HUDEP-2 (cell line): ENCODE data around the gene ARF1.

ENCODE experiments used
- DNase-seq, 76 experiments: peaks; one replicate each; lab custom pipeline; 2025; ENCODE audit not compliant: unreplicated experiment in 76 of 76; lab: John Stamatoyannopoulos, UW

The ARF1 gene

DNA sequence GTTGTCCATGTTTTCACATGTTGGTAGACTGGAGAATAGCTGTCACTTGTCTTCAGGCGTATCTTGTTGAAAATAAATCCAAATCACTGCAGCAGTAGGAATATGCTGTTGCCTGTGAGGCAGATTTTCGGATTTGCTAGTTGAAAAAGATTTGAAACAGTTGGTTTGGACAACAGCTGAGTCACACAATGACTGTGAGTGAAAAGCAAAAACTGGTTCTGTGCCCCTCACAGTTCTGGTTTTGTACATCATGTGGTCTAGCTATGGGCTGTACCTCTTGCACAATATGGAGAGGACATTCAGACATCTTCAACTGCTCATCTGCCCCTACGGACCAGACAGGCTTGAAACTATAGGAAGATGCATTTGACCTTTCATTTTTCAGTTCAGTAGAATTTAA is 1.8 kb downstream of the ARF1 start:
- DNase-seq, result peak in 1 of 76 experiments; percentile 14

DNA sequence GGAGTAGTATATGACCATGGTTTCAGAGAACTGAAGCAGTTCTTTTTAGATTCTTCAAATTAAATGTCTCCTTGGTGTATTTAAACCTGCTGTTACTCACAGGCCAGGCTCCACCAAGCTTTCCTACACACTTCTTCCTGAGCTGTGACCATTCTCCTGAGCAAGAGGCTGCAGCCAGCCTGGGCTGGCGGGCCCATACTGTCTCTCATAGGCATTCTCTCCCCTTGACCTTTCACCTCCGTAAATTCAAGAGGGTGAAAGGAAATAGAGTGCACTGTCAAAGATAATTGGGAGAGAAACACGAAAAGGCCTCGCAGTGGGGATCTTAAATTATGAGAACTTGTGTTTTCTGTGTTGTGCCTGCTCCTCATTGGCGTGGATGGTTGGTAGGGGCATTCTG is 2.3 kb downstream of the ARF1 start:
- no peak for DNase-seq

DNA sequence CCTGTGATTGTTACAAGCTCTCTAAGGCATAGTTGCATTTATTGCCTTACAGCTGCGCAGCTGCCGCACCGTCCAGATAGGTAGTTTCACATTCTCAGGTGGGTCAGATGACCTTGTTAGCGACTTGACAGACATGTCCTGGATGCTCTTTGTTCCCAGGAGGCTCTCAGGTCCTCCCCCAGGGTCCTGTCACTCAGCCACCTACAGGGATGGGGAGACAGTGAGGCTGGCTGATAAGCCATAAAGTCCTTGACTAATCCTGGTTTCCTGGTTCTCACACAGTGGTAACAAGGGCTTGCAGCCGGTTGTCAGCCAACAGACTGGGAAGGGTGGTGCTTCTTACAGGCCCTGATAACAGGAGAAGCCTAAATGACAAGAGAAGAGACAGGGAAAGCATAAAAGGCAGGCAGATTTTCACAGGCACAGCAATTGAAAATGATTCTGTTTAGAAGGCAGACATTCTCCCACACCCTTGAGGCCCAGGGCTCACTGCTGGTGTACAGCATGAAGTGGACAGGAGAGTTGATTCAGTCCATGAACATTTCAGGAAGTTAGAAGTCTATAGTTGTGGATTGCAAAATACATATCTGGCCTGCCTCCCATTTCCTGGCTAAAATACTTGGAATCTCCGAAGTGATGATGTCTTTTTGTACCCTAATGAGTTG is 2.9 kb downstream of the ARF1 start:
- DNase-seq, result peak in 60 of 76 experiments; percentile 9 to 71 (median 40)

- DNase-seq, result peak in 45 of 76 experiments; percentile 6 to 57 (median 29)
These were observed 5.3 kb downstream of the ARF1 start for GRCh38 chr1:228087771-228088251.

DNA sequence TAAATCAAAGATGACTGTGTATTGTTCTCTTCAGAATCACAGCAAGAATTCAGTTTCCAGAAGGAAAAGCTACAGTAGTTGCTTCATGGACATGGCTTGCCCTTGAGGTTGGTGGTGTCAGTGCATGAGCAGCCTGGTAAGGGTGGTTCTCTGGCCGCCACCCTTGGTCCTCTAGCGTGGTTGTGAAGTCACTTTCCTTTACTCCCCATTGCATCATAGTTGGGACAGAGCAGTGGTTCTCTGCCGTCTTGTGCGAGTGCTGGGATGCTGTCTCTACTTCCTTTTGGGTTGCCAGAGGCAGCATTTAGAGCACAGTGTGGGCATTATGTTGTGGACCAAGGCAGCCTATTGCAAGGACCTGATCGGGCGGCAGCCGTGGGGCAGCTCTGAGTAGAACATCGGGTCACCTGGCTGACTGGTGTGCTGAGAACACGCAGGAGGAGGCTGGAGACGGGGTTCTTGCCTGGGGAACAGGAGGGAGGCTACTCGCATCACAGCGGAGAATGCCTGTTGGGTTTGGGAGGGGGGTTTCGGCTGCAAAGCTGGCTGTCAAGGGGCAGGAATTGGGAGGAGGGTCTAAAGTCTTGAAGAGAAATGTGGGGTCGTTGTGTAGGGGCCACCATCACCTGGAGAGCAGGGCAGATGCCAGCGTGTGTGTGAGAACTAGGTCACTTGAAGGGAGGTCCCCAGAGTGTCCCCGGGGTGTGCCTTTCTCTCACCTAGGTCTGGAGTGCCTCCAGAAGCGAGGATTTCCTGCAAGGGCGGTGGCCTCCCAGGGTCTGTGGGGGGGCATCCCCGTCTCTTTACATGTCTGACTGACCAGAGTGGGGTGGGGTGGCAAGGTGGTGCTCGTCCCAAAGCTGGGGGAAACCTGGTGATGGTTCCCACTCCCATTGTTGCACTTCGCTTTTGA is 6.3 kb downstream of the ARF1 start:
- peak in 1 of 76 experiments; percentile 14 for DNase-seq

DNA sequence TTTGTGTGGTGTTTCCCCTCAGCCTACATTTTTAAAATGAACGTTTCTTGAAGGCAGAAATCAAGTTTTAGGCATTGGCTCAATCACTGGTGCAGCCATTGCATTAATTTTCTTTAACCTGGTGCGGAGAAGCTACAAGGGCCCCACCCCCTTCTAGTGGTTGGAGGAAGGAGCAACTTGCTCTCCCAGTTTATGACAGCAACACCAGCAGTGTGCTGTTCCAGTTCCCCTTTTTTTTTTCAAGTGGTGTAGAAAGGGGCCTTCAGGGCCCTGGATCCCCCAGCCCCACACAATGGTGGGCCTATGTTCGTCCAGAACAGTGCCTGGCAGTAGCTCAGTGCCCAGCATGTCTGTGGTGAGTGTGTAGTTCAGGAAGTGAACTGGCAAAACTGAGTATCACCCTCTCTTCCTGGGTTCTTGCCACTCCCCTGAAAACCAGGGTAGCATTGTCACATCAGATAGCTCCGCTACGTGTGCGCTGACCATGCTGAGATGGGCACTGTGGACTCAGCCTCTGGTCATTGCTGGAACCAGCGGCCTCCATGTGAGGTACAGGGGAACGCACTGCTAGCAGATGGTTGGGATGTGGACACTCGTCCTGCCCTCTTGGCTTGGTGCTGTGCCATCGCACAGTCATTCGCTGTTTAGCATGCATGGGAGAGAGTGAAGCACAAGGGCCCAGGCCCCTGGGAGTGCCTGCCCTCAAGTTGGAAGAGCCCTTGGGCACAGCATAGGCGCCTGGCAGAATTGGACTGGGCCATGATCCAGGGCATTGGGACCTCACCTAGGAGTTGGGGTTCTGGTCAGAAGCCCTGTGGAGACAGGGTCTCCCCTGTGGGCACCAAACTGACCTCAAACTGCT is 7.2 kb downstream of the ARF1 start:
- DNase-seq, result no peak

GRCh38 chr1:228090613-228091081 is 8.1 kb downstream of the ARF1 start:
- DNase-seq, result no peak

GRCh38 chr1:228091084-228091483 is 8.6 kb downstream of the ARF1 start:
- DNase-seq, result no peak

DNA sequence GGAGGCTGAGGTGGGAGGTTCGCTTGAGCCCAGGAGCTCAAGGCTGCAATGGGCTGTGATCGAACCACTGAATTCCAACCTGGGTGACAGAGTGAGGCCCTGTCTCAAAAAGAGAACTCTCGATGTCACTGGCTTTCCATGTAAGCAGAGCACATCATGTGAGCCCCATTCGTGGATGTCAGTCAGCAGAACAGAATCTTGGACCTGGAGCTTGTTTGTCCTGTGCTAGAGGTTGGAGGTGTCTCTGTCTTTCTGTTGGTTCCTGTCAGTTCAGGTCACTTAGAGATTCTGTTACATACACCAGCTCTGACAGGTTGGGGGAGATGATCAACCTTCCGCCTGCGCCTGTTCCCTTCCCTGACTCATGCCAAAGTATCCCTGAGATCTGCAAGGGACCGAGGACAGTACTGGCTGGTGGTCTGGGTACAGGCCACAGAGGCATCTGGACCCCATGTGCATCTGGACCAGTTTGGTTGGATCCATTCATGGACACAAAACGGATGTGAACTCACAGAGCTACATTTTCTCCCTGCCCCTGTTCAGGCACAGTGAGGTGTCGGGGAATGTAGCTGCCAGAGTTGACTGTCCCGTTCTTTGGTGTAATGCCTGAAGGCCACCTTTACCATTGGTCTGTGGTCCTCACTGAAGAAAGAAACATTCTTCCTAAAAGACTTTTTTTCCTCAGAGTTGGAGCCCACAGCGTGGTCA is 10.0 kb downstream of the ARF1 start:
- DNase-seq, result no peak

- DNase-seq, result no peak
These were observed 10.8 kb downstream of the ARF1 start for GRCh38 chr1:228093050-228093906.

- no peak for DNase-seq
These were observed 12.0 kb downstream of the ARF1 start for GRCh38 chr1:228094432-228095016.

GRCh38 chr1:228095161-228095560 is 12.7 kb downstream of the ARF1 start:
- no peak for DNase-seq

GRCh38 chr1:228095938-228096337 is 13.4 kb downstream of the ARF1 start:
- DNase-seq, result no peak

DNA sequence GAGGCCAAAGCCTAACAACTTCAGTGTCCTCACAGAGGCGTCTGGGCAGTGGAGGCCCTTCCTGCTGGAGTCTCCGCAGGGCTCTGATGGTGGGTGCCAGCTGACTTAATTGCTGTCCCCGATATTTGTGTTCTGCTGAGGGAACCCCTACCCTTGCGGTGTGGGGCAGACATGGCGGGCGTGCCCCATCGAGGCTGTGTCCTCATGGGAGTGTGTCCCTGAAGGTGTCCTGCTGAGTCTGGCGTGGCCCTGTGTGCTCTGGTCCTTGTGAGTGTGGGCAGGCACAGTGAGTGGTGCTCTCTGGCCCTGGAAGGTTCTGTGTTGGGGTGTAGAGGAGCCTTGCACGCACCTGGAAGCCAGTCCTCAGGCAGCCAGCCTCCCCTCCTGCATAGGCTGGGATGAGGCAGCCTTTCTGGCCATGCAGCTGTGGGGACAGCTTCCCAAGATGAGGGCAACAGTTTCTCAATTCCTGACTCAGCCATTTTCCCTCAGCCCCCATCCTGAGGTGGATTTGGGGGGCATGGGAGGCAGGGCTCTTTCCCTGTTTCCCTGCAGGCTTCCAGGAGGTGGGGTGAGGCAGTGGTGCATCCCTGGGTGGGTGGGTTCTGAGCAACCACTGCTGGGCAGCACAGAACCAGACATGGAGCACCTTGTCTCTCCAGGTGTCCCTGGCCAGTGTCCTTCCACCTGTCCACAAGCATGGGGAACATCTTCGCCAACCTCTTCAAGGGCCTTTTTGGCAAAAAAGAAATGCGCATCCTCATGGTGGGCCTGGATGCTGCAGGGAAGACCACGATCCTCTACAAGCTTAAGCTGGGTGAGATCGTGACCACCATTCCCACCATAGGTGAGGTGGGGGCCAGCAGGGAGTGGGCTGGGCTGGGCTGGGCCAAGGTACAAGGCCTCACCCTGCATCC is 14.2 kb downstream of the ARF1 start:
- no peak for DNase-seq

DNA sequence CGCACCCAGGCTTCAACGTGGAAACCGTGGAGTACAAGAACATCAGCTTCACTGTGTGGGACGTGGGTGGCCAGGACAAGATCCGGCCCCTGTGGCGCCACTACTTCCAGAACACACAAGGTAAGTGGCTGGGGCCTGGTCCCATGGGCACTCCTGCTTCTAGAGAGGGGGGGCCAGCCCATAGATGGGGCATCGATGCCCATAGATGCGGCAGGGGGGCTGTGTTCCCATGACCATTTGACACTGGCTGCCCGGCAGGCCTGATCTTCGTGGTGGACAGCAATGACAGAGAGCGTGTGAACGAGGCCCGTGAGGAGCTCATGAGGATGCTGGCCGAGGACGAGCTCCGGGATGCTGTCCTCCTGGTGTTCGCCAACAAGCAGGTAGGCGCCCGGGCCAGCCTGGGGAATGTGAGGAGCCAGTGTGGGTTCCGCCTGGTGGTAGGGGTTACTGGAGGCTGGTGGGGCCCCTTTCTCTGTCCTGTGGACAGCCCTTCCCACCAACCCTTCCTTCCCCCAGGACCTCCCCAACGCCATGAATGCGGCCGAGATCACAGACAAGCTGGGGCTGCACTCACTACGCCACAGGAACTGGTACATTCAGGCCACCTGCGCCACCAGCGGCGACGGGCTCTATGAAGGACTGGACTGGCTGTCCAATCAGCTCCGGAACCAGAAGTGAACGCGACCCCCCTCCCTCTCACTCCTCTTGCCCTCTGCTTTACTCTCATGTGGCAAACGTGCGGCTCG is 15.0 kb downstream of the ARF1 start:
- DNase-seq, result no peak

DNA sequence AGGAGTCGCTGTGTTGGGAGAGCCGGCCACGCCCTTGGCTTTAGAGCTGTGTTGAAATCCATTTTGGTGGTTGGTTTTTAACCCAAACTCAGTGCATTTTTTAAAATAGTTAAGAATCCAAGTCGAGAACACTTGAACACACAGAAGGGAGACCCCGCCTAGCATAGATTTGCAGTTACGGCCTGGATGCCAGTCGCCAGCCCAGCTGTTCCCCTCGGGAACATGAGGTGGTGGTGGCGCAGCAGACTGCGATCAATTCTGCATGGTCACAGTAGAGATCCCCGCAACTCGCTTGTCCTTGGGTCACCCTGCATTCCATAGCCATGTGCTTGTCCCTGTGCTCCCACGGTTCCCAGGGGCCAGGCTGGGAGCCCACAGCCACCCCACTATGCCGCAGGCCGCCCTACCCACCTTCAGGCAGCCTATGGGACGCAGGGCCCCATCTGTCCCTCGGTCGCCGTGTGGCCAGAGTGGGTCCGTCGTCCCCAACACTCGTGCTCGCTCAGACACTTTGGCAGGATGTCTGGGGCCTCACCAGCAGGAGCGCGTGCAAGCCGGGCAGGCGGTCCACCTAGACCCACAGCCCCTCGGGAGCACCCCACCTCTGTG is 15.9 kb downstream of the ARF1 start:
- no peak for DNase-seq

- no peak for DNase-seq
These were observed 16.8 kb downstream of the ARF1 start for GRCh38 chr1:228099331-228099732.
